IPS-NIHi7 (cell line): Measurements from ENCODE around the gene PARM1.
"Not testable (repeated sequence)": the region's sequence is repeated elsewhere in the genome, so short reads cannot be mapped to it uniquely, and the experiment has no call there.

Source experiments
- DNase-seq: peaks from one replicate; pipeline ENCODE4 v3.0.0; 2012; ENCODE audit warnings: mixed read lengths; ENCODE audit errors: extremely low spot score

Gene PARM1

GRCh38 chr4:74983253-74983635 is 50.3 kb downstream of the PARM1 start:
- DNase-seq: no peak

- no peak for DNase-seq
Observed at GRCh38 chr4:74990276-74990875, 57.5 kb downstream of the PARM1 start.

DNA sequence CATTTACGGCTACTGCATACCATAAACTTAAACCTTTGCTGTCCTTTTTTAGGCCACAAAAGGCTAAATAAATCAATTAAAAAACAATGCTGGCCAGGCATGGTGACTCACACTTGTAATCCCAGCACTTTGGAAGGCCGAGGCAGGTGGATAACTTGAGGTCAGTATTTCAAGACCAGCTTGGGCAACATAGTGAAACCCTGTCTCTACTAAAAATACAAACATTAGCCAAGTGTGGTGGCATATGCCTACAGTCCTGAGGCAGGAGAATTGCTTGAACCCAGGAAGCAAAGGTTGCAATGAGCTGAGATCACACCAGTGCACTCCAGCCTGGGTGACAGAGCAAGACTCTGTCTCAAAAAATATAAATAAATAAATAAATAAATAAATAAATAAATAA is 61.5 kb downstream of the PARM1 start:
- not testable (repeated sequence) for DNase-seq

DNA sequence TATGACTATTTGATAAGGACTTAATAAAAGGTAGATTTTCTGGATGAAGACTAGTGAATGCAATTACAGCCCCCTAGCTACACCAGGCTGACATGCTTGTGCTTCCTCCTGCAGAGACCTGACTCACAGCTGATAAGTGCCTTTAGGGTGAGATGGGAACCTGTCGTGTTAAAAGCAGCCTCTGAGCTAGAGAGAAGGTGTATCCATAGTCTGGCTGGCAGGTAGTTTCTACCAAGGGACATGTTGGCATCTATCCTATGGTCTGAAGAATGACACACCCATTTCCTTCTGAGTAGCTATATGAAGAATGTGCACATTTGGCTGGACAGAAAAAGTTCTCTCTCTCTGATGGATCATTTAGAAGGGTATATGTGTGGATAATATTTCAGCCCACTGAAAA is 64.1 kb downstream of the PARM1 start:
- DNase-seq: peak; percentile 36

GRCh38 chr4:74997948-74998729 is 65.2 kb downstream of the PARM1 start:
- DNase-seq: no peak

- DNase-seq: no peak
Observed at GRCh38 chr4:74999714-75000309, 66.9 kb downstream of the PARM1 start.

DNA sequence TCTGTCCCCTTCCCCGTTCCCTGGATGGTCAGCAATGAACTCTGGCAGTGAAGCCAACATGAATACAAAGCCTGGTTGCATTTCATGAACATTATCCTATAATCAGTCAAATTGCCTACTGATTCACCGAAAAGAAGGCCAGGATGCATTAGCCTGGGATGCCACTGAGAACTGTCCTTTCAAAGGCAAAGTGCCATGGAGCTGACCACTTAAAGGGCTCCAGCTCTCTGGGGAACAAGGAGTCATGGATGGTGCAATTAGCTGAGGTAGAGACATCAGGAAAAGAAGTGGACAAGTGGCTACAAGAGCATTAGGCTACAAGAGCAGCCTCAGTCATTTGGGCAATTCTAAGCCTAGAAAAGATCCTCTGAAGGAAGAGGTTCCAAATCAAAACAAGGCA is 69.0 kb downstream of the PARM1 start:
- no peak for DNase-seq

- DNase-seq: no peak
Observed at GRCh38 chr4:75002381-75002780, 69.5 kb downstream of the PARM1 start.

GRCh38 chr4:75003979-75004378 is 71.1 kb downstream of the PARM1 start:
- DNase-seq: no peak

- no peak for DNase-seq
Observed at GRCh38 chr4:75004755-75005668, 72.1 kb downstream of the PARM1 start.

GRCh38 chr4:75005727-75006126 is 72.8 kb downstream of the PARM1 start:
- no peak for DNase-seq

GRCh38 chr4:75007891-75008290 is 75.0 kb downstream of the PARM1 start:
- no peak for DNase-seq

DNA sequence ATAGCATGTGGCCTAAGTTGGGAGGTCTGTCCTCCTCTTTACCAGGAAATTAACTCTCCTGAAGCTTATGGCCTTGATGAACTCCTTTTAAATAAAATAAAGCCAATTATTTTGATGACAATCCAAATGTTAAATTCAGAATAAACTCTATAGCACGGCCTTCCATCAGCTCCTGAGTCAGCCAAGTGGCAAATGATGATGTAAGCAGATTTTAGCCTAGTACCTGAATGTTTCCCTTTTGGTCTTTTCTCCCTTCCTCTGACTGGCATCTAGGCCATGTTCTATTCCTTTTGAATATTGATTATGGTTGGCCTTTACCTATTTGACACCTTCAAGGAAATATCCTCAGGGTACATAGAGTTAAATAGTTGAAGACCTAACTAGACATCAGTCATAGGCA is 76.2 kb downstream of the PARM1 start:
- DNase-seq: no peak

DNA sequence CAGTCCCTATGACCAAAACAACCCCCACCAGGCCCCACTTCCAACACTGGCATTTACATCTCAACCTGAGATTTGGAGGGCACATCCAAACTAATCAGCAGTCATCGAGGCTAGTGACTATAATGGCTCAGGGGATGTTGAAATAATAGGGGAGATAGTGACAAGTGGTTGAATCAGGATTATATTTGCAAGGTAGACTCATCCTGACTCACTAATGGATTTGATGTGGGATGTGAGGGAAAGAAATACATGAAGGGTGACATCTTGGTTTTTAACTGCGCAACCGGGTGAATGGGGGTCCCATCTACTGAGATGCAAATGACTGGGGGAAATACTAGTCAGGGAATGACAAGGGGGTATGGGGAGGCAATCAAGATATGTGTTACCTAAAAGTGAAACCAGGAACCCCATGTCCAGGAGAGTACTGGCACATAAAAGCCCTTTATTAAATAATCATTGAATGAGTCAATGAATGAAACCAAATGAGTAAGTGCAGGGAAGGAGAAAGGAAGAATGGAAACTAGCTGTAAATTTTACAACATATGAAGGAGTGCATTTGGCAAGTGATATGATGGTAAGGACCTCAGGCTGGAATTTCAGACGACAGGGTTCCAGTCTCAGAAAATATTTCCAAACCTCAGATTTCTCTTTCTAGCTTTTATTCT is 78.3 kb downstream of the PARM1 start:
- DNase-seq: no peak

- no peak for DNase-seq
Observed at GRCh38 chr4:75015627-75016026, 82.7 kb downstream of the PARM1 start.

DNA sequence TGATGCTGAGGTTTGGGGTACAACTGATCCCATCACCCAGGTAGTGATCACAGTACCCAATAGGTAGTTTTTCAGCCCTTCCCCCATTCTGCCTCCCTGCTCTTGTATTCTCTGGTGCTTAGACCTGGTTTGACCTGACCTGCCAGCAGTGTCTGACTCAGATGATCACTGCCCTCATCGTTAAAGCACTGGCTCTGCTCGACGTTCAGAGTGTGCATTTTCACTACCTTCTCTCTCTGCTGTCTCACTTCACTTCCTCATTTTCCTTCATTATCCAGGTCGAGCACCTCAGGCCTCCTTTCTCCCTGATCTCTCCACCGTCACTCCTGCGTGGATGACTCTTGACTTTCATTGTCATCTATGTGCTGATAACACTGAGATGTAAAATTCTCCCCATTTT is 83.6 kb downstream of the PARM1 start:
- no peak for DNase-seq

GRCh38 chr4:75018811-75019479 is 86.0 kb downstream of the PARM1 start:
- no peak for DNase-seq

- DNase-seq: no peak
Observed at GRCh38 chr4:75025431-75025830, 92.5 kb downstream of the PARM1 start.

DNA sequence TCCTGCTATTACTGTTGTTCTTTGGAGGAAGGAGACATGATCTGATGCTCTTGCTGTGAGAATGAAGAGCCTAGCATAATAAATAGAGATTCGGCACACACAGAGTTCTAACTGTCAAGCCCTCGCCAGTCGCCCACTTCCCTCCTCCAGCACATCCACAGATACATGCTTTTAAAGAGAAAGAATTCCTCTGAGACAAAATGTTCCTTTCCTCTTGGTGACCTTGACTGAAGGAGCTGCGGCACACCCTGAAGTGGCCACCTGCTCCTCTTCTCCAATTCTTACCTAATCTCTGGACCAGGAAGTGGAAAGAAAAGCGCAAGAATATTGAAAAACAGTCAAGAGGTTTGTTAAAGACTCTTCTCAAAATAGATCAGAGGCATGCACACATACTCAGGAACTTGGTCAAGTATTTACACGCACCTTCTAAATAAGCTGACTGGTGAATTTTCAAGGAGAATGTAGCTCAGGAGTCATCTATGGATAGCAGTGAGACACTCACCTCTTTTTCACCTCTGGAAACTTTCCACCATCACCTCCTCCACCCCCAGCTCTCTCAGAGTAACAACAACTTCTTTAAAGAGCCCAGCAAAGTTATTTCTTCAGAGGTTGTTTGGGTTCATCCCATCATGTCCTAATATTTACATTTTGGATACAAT is 95.4 kb downstream of the PARM1 start:
- no peak for DNase-seq

DNA sequence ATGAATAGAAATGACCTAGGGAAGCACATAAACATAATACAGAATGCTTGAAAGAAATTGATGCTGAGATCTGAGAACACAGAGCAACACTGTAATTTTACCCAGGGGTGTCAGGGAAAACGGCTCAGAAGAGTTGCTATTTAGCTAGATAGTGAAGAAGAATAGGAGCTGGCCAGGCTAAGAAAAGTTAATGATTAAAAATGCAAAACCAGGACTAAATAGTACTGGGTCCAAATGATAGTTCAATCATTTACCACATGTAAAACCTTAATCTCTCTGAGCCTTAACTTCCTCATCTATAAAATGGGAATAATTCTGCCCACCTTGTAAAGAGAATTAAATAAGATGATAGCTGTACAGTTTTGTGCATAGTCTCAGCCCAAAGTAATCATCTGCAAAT is 97.1 kb downstream of the PARM1 start:
- DNase-seq: no peak
